Activated CD4-positive, alpha-beta T cell treated with anti-CD3 and anti-CD28 coated beads for 36 hours (primary cell): ENCODE measurements around the gene FAM107A. TPM values are rescaled to one million over a fixed set of nuclear protein-coding genes. Genes with fewer than 3 reads are reported as not detected.

ENCODE experiments used
- ATAC-seq: fragments of 200-7000 bp; cut with Tn5 transposase; one replicate; pipeline ENCODE4 v1.10.0; 2021; ENCODE audit warnings: mild to moderate bottlenecking, moderate library complexity
- CTCF ChIA-PET: fragments of 350-600 bp; sonication (Branson Sonifier 250); formaldehyde crosslinking; loops from one replicate; lab custom pipeline; 2021; ENCODE audit warnings: antibody characterized with exemption; lab: Charles Lee
- POLR2A ChIA-PET: fragments of 350-600 bp; sonication (Branson Sonifier 250); formaldehyde crosslinking; loops from one replicate; lab custom pipeline; 2021; ENCODE audit warnings: antibody characterized with exemption, inconsistent platforms; lab: Charles Lee
- DNase-seq: peaks from one replicate; pipeline ENCODE4 v3.0.0-alpha.2; 2020
- H3K27ac Mint-ChIP-seq: one replicate; pipeline ENCODE4 v1.8.0; 2021; ENCODE audit warnings: mixed read lengths
- H3K27me3 Mint-ChIP-seq: one replicate; pipeline ENCODE4 v1.8.0; 2021; ENCODE audit warnings: mixed read lengths
- H3K36me3 Mint-ChIP-seq: one replicate; pipeline ENCODE4 v1.8.0; 2021; ENCODE audit warnings: low read depth, mixed read lengths
- H3K4me1 Mint-ChIP-seq: one replicate; pipeline ENCODE4 v1.8.0; 2021; ENCODE audit warnings: mixed read lengths
- H3K4me3 Mint-ChIP-seq: one replicate; pipeline ENCODE4 v1.8.0; 2021; ENCODE audit warnings: mild to moderate bottlenecking, moderate library complexity, mixed read lengths
- H3K9me3 Mint-ChIP-seq: one replicate; pipeline ENCODE4 v1.8.0; 2021; ENCODE audit warnings: low read depth, mixed read lengths
- intact Hi-C, 2 experiments: fragments of 100-400 bp; cut with DNase I in 1 of 2; cut with micrococcal nuclease in 1 of 2; formaldehyde crosslinking; loops; one replicate each; pipeline versions ENCODE4 v1.14.2 to v1.15.1; 2022 to 2024; cut with DNase I, micrococcal nuclease
- total RNA-seq, 2 experiments: library from RNA; stranded (reverse); gene quantifications; one replicate each; pipeline ENCODE4 v1.2.3, GENCODE V29; 2021

Gene FAM107A
- total RNA-seq, 2 experiments from 2014 or later, result not detected

GRCh38 chr3:58556001-58556400 lies 21.2 kb downstream of the FAM107A start:
- peaks cover 6% of the 10 kb centered on the region for H3K27me3 Mint-ChIP-seq
- no peak for DNase-seq
- no peaks in the 10 kb centered on the region for H3K36me3 Mint-ChIP-seq
- ChIA-PET CTCF (interaction anchor here (0.9 to 3.4 kb wide), 2 partner anchors 11 to 23 kb away, joined by 4 to 17 read pairs; no protein-coding TSS in a partner anchor), POLR2A (no interaction called here)
- intact Hi-C loops, result no loop called here
- ATAC-seq, result no peak
- no peak overlapping the region for H3K27ac Mint-ChIP-seq
- H3K4me3 Mint-ChIP-seq, result no peak overlapping the region
- H3K4me1 Mint-ChIP-seq, result no peaks in the 10 kb centered on the region
- peaks cover 2% of the 10 kb centered on the region for H3K9me3 Mint-ChIP-seq

GRCh38 chr3:58555203-58555602 lies 22.0 kb downstream of the FAM107A start:
- peaks cover 2% of the 10 kb centered on the region for H3K9me3 Mint-ChIP-seq
- DNase-seq (no peak), ATAC-seq (no peak)
- H3K27ac Mint-ChIP-seq, result no peak overlapping the region
- peaks cover 6% of the 10 kb centered on the region for H3K27me3 Mint-ChIP-seq
- intact Hi-C loops, result no loop called here
- H3K4me3 Mint-ChIP-seq, result no peak overlapping the region
- ChIA-PET POLR2A (no interaction called here), CTCF (interaction anchor here (0.6 kb wide), 1 partner anchor 30 kb away, joined by 3 read pairs; no protein-coding TSS in a partner anchor)
- H3K36me3 Mint-ChIP-seq, result no peaks in the 10 kb centered on the region
- no peaks in the 10 kb centered on the region for H3K4me1 Mint-ChIP-seq

GRCh38 chr3:58553003-58553402 lies 24.2 kb downstream of the FAM107A start:
- Mint-ChIP-seq H3K9me3 (peaks cover 2% of the 10 kb centered on the region), H3K27ac (no peak overlapping the region), H3K36me3 (no peaks in the 10 kb centered on the region), H3K4me1 (no peaks in the 10 kb centered on the region), H3K27me3 (peaks cover 6% of the 10 kb centered on the region), H3K4me3 (no peak overlapping the region)
- DNase-seq (no peak), ATAC-seq (no peak)
- CTCF ChIA-PET, result no interaction called here
- intact Hi-C loops, result no loop called here
- POLR2A ChIA-PET, result no interaction called here

- H3K9me3 Mint-ChIP-seq, result peaks cover 2% of the 10 kb centered on the region
- H3K27ac Mint-ChIP-seq, result no peak overlapping the region
- CTCF ChIA-PET, result no interaction called here
- no peaks in the 10 kb centered on the region for H3K4me1 Mint-ChIP-seq
- no peaks in the 10 kb centered on the region for H3K36me3 Mint-ChIP-seq
- DNase-seq (no peak), ATAC-seq (no peak)
- intact Hi-C loops, result no loop called here
- H3K4me3 Mint-ChIP-seq, result no peak overlapping the region
- POLR2A ChIA-PET, result no interaction called here
- H3K27me3 Mint-ChIP-seq, result peaks cover 3% of the 10 kb centered on the region
Observed at GRCh38 chr3:58551636-58552180, 25.5 kb downstream of the FAM107A start.

GRCh38 chr3:58544541-58544940 lies 32.6 kb downstream of the FAM107A start:
- ATAC-seq (no peak), DNase-seq (no peak)
- intact Hi-C loops, result no loop called here
- H3K27me3 Mint-ChIP-seq, result no peaks in the 10 kb centered on the region
- POLR2A ChIA-PET, result no interaction called here
- H3K9me3 Mint-ChIP-seq, result no peaks in the 10 kb centered on the region
- no peak overlapping the region for H3K4me3 Mint-ChIP-seq
- no peaks in the 10 kb centered on the region for H3K36me3 Mint-ChIP-seq
- H3K27ac Mint-ChIP-seq, result no peak overlapping the region
- H3K4me1 Mint-ChIP-seq, result no peaks in the 10 kb centered on the region
- CTCF ChIA-PET, result interaction anchor here (2.0 kb wide), 1 partner anchor 29 kb away, joined by 5 read pairs; no protein-coding TSS in a partner anchor

GRCh38 chr3:58540176-58540858 lies 36.9 kb downstream of the FAM107A start:
- intact Hi-C loops, result no loop called here
- CTCF ChIA-PET, result interaction anchor here (0.6 to 1.1 kb wide), 3 partner anchors 90 to 177 kb away, joined by 3 read pairs; no protein-coding TSS in a partner anchor

GRCh38 chr3:58539626-58540025 lies 37.6 kb downstream of the FAM107A start:
- Mint-ChIP-seq H3K36me3 (no peaks in the 10 kb centered on the region), H3K4me3 (no peak overlapping the region)

More at GRCh38 chr3:58540176-58540858, 36.9 kb downstream of the FAM107A start:
- Mint-ChIP-seq H3K27ac (no peak overlapping the region), H3K27me3 (no peaks in the 10 kb centered on the region), H3K36me3 (no peaks in the 10 kb centered on the region), H3K4me3 (no peak overlapping the region), H3K4me1 (no peaks in the 10 kb centered on the region), H3K9me3 (no peaks in the 10 kb centered on the region)
- POLR2A ChIA-PET, result interaction anchor here (1.1 kb wide), 1 partner anchor 15 kb away, joined by 3 read pairs; no protein-coding TSS in a partner anchor
- DNase-seq (no peak), ATAC-seq (no peak)

GRCh38 chr3:58537412-58538301 lies 39.5 kb downstream of the FAM107A start:
- ATAC-seq (no peak), DNase-seq (no peak)
- no peaks in the 10 kb centered on the region for H3K9me3 Mint-ChIP-seq
- peaks cover 6% of the 10 kb centered on the region for H3K4me1 Mint-ChIP-seq
- H3K27ac Mint-ChIP-seq, result no peak overlapping the region
- no peak overlapping the region for H3K4me3 Mint-ChIP-seq
- intact Hi-C loops, result no loop called here
- ChIA-PET POLR2A (interaction anchor here (0.6 kb wide), 1 partner anchor 25 kb away, joined by 7 read pairs; no protein-coding TSS in a partner anchor), CTCF (interaction anchor here (0.5 to 1.7 kb wide), 5 partner anchors 10 to 216 kb away, joined by 3 to 5 read pairs (median 3); no protein-coding TSS in a partner anchor)
- no peaks in the 10 kb centered on the region for H3K36me3 Mint-ChIP-seq
- H3K27me3 Mint-ChIP-seq, result no peaks in the 10 kb centered on the region

More at GRCh38 chr3:58539626-58540025, 37.6 kb downstream of the FAM107A start:
- Mint-ChIP-seq H3K9me3 (no peaks in the 10 kb centered on the region), H3K4me1 (no peaks in the 10 kb centered on the region), H3K27ac (no peak overlapping the region), H3K27me3 (no peaks in the 10 kb centered on the region)
- no peak for DNase-seq
- no peak for ATAC-seq
- intact Hi-C loops, result no loop called here
- ChIA-PET POLR2A (interaction anchor here (1.1 kb wide), 1 partner anchor 14 kb away, joined by 3 read pairs; no protein-coding TSS in a partner anchor), CTCF (interaction anchor here (0.7 to 1.1 kb wide), 2 partner anchors 91 to 176 kb away, joined by 3 read pairs; no protein-coding TSS in a partner anchor)

- Mint-ChIP-seq H3K4me3 (no peak within 1 kb of the TSS), H3K27me3 (no peaks in the 10 kb centered on the region), H3K9me3 (no peaks in the 10 kb centered on the region), H3K36me3 (no peaks in the 10 kb centered on the region), H3K27ac (no peak within 1 kb of the TSS), H3K4me1 (peaks cover 13% of the 10 kb centered on the region)
- DNase-seq (no peak), ATAC-seq (no peak)
- CTCF ChIA-PET, result interaction anchor here (0.6 to 1.7 kb wide), 3 partner anchors 33 to 73 kb away, joined by 4 to 5 read pairs (median 4); no protein-coding TSS in a partner anchor
- POLR2A ChIA-PET, result no interaction called here
- intact Hi-C loops, result no loop called here
Observed at GRCh38 chr3:58536501-58537411, 40.4 kb downstream of the FAM107A start, which contains the start of gene ACOX2. TSS of gene ACOX2 (minus strand) at chr3:58537190. CDS start at chr3:58535106, 2,084 bp downstream.
